ENCODE data around the gene PDCD6IP.

GRCh38 chr3:33834096-33834453 is 35.6 kb downstream of the PDCD6IP start:
- TF ChIP-seq CTCF (conservative IDR thresholded peaks at IDR 0.05; ENCODE audit: low read depth, low read length) = no peak
- TF ChIP-seq EZH2phosphoT487 (IDR thresholded peaks at IDR 0.05; ENCODE audit: borderline replicate concordance, low read length) = no peak
- TF ChIP-seq EZH2 (IDR thresholded peaks at IDR 0.05; ENCODE audit: low read length, unreplicated experiment) = no peak
